ENCODE results near the gene SUSD1.

GRCh38 chr9:112129246-112129645 lies 45.9 kb downstream of the SUSD1 start:
- TF ChIP-seq EZH2 (IDR thresholded peaks at IDR 0.05; ENCODE audit: borderline replicate concordance, low read depth, low read length) (no peak), POLR2AphosphoS5 (IDR thresholded peaks at IDR 0.05; ENCODE audit: control insufficient read depth, insufficient read depth, low read depth, low read length) (no peak)
- TF ChIP-seq, protein P1, sequence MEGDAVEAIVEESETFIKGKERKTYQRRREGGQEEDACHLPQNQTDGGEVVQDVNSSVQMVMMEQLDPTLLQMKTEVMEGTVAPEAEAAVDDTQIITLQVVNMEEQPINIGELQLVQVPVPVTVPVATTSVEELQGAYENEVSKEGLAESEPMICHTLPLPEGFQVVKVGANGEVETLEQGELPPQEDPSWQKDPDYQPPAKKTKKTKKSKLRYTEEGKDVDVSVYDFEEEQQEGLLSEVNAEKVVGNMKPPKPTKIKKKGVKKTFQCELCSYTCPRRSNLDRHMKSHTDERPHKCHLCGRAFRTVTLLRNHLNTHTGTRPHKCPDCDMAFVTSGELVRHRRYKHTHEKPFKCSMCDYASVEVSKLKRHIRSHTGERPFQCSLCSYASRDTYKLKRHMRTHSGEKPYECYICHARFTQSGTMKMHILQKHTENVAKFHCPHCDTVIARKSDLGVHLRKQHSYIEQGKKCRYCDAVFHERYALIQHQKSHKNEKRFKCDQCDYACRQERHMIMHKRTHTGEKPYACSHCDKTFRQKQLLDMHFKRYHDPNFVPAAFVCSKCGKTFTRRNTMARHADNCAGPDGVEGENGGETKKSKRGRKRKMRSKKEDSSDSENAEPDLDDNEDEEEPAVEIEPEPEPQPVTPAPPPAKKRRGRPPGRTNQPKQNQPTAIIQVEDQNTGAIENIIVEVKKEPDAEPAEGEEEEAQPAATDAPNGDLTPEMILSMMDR (IDR thresholded peaks at IDR 0.05 in 2 of 3, conservative IDR thresholded peaks at IDR 0.05 in 1 of 3; ENCODE audit: insufficient read depth in 2 of 3, low read depth in 1 of 3, low read length in 3 of 3), result no peak
- TF ChIP-seq, protein P2, sequence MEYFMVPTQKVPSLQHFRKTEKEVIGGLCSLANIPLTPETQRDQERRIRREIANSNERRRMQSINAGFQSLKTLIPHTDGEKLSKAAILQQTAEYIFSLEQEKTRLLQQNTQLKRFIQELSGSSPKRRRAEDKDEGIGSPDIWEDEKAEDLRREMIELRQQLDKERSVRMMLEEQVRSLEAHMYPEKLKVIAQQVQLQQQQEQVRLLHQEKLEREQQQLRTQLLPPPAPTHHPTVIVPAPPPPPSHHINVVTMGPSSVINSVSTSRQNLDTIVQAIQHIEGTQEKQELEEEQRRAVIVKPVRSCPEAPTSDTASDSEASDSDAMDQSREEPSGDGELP (CRISPR knock-in tag; IDR thresholded peaks at IDR 0.05; ENCODE audit: borderline replicate concordance), result no peak

All from K562 (cell line).